BLaER1 (cell line): Measurements from ENCODE around the gene MORN1.

Source experiments
- H3K27ac ChIP-seq: shearing (Covaris generic); formaldehyde crosslinking; 2 replicates; pipeline ENCODE4 v1.8.1; 2022
- H3K27me3 ChIP-seq: shearing (Covaris generic); formaldehyde crosslinking; 2 replicates; pipeline ENCODE4 v1.8.1; 2022
- H3K36me3 ChIP-seq: shearing (Covaris generic); formaldehyde crosslinking; 2 replicates; pipeline ENCODE4 v1.8.1; 2022
- H3K4me1 ChIP-seq: shearing (Covaris generic); formaldehyde crosslinking; 2 replicates; pipeline ENCODE4 v1.8.1; 2022
- H3K4me2 ChIP-seq: shearing (Covaris generic); formaldehyde crosslinking; 2 replicates; pipeline ENCODE4 v1.8.1; 2022
- H3K4me3 ChIP-seq: shearing (Covaris generic); formaldehyde crosslinking; 2 replicates; pipeline ENCODE4 v1.8.1; 2022
- H3K9ac ChIP-seq: shearing (Covaris generic); formaldehyde crosslinking; 2 replicates; pipeline ENCODE4 v1.8.1; 2022
- H3K9me3 ChIP-seq: shearing (Covaris generic); formaldehyde crosslinking; 2 replicates; pipeline ENCODE4 v1.8.1; 2022
- H4K20me1 ChIP-seq: shearing (Covaris generic); formaldehyde crosslinking; 2 replicates; pipeline ENCODE4 v1.8.1; 2022
- Cebpa-rat ChIP-seq: shearing (Covaris generic); IDR thresholded peaks from 2 replicates; pipeline ENCODE4 v1.8.1; 2022

MORN1 gene

GRCh38 chr1:2426540-2426939, 35.2 kb upstream of the MORN1 start:
- no peak overlapping the region for H3K9ac ChIP-seq
- H3K36me3 ChIP-seq = no peaks in the 10 kb centered on the region
- no peak overlapping the region for H3K4me3 ChIP-seq
- no peaks in the 10 kb centered on the region for H3K27me3 ChIP-seq
- no peaks in the 10 kb centered on the region for H4K20me1 ChIP-seq
- H3K4me2 ChIP-seq = 0 out of 2 replicates have a peak overlapping the region, but pooled peaks have one; percentile 7
- H3K4me1 ChIP-seq = peaks cover 53% of the 10 kb centered on the region
- no peak for TF ChIP-seq Cebpa-rat
- no peak overlapping the region for H3K27ac ChIP-seq
- peaks cover 11% of the 10 kb centered on the region for H3K9me3 ChIP-seq

- H3K4me1 ChIP-seq = peaks cover 48% of the 10 kb centered on the region
- no peak for TF ChIP-seq Cebpa-rat
Measured at GRCh38 chr1:2425892-2426291, 34.5 kb upstream of the MORN1 start.

GRCh38 chr1:2422523-2422922, 31.2 kb upstream of the MORN1 start:
- Histone ChIP-seq H3K4me1 (peaks cover 23% of the 10 kb centered on the region; the same call in 1 of the 2 replicates), H3K9ac (no peak overlapping the region), H4K20me1 (no peaks in the 10 kb centered on the region), H3K27me3 (no peaks in the 10 kb centered on the region), H3K4me3 (no peak overlapping the region), H3K4me2 (no peak overlapping the region), H3K9me3 (peaks cover 11% of the 10 kb centered on the region), H3K27ac (no peak overlapping the region), H3K36me3 (no peaks in the 10 kb centered on the region)
- no peak for TF ChIP-seq Cebpa-rat

More at GRCh38 chr1:2425892-2426291, 34.5 kb upstream of the MORN1 start:
- peak overlapping the region; percentile 7; the same call in 1 of the 2 replicates for H3K4me2 ChIP-seq
- H3K9ac ChIP-seq = no peak overlapping the region
- H3K4me3 ChIP-seq = no peak overlapping the region
- H3K9me3 ChIP-seq = peaks cover 11% of the 10 kb centered on the region
- H4K20me1 ChIP-seq = no peaks in the 10 kb centered on the region
- H3K27me3 ChIP-seq = no peaks in the 10 kb centered on the region
- no peaks in the 10 kb centered on the region for H3K36me3 ChIP-seq
- H3K27ac ChIP-seq = no peak overlapping the region

GRCh38 chr1:2419416-2419815, 28.1 kb upstream of the MORN1 start:
- no peak for TF ChIP-seq Cebpa-rat
- Histone ChIP-seq H3K4me2 (no peak overlapping the region), H3K4me1 (peaks cover 41% of the 10 kb centered on the region), H3K36me3 (no peaks in the 10 kb centered on the region), H3K9ac (no peak overlapping the region), H3K27me3 (peaks cover 3% of the 10 kb centered on the region; the same call in 1 of the 2 replicates), H3K9me3 (peaks cover 11% of the 10 kb centered on the region), H3K27ac (no peak overlapping the region), H4K20me1 (no peaks in the 10 kb centered on the region), H3K4me3 (no peak overlapping the region)

GRCh38 chr1:2418791-2419320, 27.5 kb upstream of the MORN1 start:
- Histone ChIP-seq H3K4me3 (no peak overlapping the region), H3K9me3 (peaks cover 11% of the 10 kb centered on the region), H3K27me3 (peaks cover 3% of the 10 kb centered on the region; the same call in 1 of the 2 replicates), H3K36me3 (no peaks in the 10 kb centered on the region), H3K4me2 (no peak overlapping the region), H3K4me1 (peaks cover 42% of the 10 kb centered on the region), H3K9ac (no peak overlapping the region), H3K27ac (no peak overlapping the region), H4K20me1 (no peaks in the 10 kb centered on the region)
- no peak for TF ChIP-seq Cebpa-rat

GRCh38 chr1:2417833-2418225, 26.5 kb upstream of the MORN1 start:
- 0 out of 2 replicates have a peak, but pooled peaks cover 5% of the 10 kb centered on the region for H3K9me3 ChIP-seq
- H3K4me2 ChIP-seq = no peak overlapping the region
- H3K27me3 ChIP-seq = peaks cover 3% of the 10 kb centered on the region; the same call in 1 of the 2 replicates
- peaks cover 52% of the 10 kb centered on the region for H3K4me1 ChIP-seq
- no peaks in the 10 kb centered on the region for H4K20me1 ChIP-seq
- no peak overlapping the region for H3K9ac ChIP-seq
- H3K36me3 ChIP-seq = no peaks in the 10 kb centered on the region
- H3K4me3 ChIP-seq = no peak overlapping the region
- no peak for TF ChIP-seq Cebpa-rat
- no peak overlapping the region for H3K27ac ChIP-seq

GRCh38 chr1:2417083-2417832, 25.9 kb upstream of the MORN1 start:
- peaks cover 3% of the 10 kb centered on the region; the same call in 1 of the 2 replicates for H3K27me3 ChIP-seq
- no peaks in the 10 kb centered on the region for H4K20me1 ChIP-seq
- H3K4me1 ChIP-seq = peaks cover 52% of the 10 kb centered on the region
- H3K27ac ChIP-seq = no peak overlapping the region
- H3K9ac ChIP-seq = no peak overlapping the region
- H3K36me3 ChIP-seq = no peaks in the 10 kb centered on the region
- no peak for TF ChIP-seq Cebpa-rat
- H3K4me2 ChIP-seq = peak overlapping the region; percentile 99
- H3K9me3 ChIP-seq = 0 out of 2 replicates have a peak, but pooled peaks cover under 1% of the 10 kb centered on the region
- H3K4me3 ChIP-seq = no peak overlapping the region

GRCh38 chr1:2416403-2416802, 25.0 kb upstream of the MORN1 start:
- no peak for TF ChIP-seq Cebpa-rat
- H3K36me3 ChIP-seq = no peaks in the 10 kb centered on the region
- H3K4me3 ChIP-seq = no peak overlapping the region
- H4K20me1 ChIP-seq = no peaks in the 10 kb centered on the region
- no peaks in the 10 kb centered on the region for H3K9me3 ChIP-seq
- no peak overlapping the region for H3K27ac ChIP-seq
- no peak overlapping the region for H3K9ac ChIP-seq
- H3K27me3 ChIP-seq = peaks cover 3% of the 10 kb centered on the region; the same call in 1 of the 2 replicates
- peak overlapping the region; percentile 99 for H3K4me2 ChIP-seq
- peaks cover 58% of the 10 kb centered on the region for H3K4me1 ChIP-seq

GRCh38 chr1:2415801-2416208, 24.5 kb upstream of the MORN1 start:
- Histone ChIP-seq H3K4me3 (no peak overlapping the region), H3K36me3 (no peaks in the 10 kb centered on the region), H3K27me3 (peaks cover 3% of the 10 kb centered on the region; the same call in 1 of the 2 replicates), H3K27ac (no peak overlapping the region), H4K20me1 (no peaks in the 10 kb centered on the region), H3K9me3 (no peaks in the 10 kb centered on the region), H3K4me1 (peaks cover 58% of the 10 kb centered on the region), H3K9ac (no peak overlapping the region), H3K4me2 (peak overlapping the region; percentile 99)
- no peak for TF ChIP-seq Cebpa-rat

- H3K9ac ChIP-seq = no peak overlapping the region
- no peaks in the 10 kb centered on the region for H3K9me3 ChIP-seq
- peaks cover 1% of the 10 kb centered on the region; the same call in 1 of the 2 replicates for H3K36me3 ChIP-seq
- TF ChIP-seq Cebpa-rat = no peak
- peak overlapping the region; percentile 99 for H3K4me2 ChIP-seq
- H3K4me3 ChIP-seq = no peak overlapping the region
- H3K27me3 ChIP-seq = peaks cover 3% of the 10 kb centered on the region; the same call in 1 of the 2 replicates
- no peaks in the 10 kb centered on the region for H4K20me1 ChIP-seq
- peaks cover 53% of the 10 kb centered on the region for H3K4me1 ChIP-seq
- no peak overlapping the region for H3K27ac ChIP-seq
Measured at GRCh38 chr1:2415337-2415736, 24.0 kb upstream of the MORN1 start.
